SK-N-SH treated with all-trans-retinoic acid at 6 μM for 48 hours (cell line): ENCODE data around the gene LNX2.
A peak's percentile ranks its signal among the peaks of the same experiment; 100 is the strongest.

Source experiments
- ATAC-seq: fragments of 200-7000 bp; cut with Tn5 transposase; 3 replicates; pipeline ENCODE4 v1.9.1; 2020; ENCODE audit warnings: mild to moderate bottlenecking, moderate library complexity
- ARNTL ChIP-seq: fragments of 450-650 bp; formaldehyde crosslinking; IDR thresholded peaks from 2 replicates; pipeline ENCODE4 v1.5.0; 2020; ENCODE audit warnings: low read depth, mild to moderate bottlenecking, moderate library complexity, borderline replicate concordance
- BACH2 ChIP-seq: fragments of 250-450 bp; sonication (Bioruptor Pico); IDR thresholded peaks from 2 replicates; pipeline ENCODE4 v1.9.0; 2021; ENCODE audit warnings: mild to moderate bottlenecking, borderline replicate concordance
- CSDC2 ChIP-seq: fragments of 250-450 bp; sonication (Bioruptor Pico); IDR thresholded peaks from 2 replicates; pipeline ENCODE4 v1.5.0; 2020; ENCODE audit warnings: mild to moderate bottlenecking, moderate library complexity
- ESRRG ChIP-seq: fragments of 250-450 bp; sonication (Bioruptor Pico); IDR thresholded peaks from 2 replicates; pipeline ENCODE4 v1.6.1; 2021; ENCODE audit warnings: mild to moderate bottlenecking
- GLIS3 ChIP-seq: fragments of 250-450 bp; sonication (Bioruptor Pico); IDR thresholded peaks from 2 replicates; pipeline ENCODE4 v1.5.0; 2020; ENCODE audit warnings: mild to moderate bottlenecking, moderate library complexity
- ISL1 ChIP-seq: fragments of 250-450 bp; sonication (Bioruptor Pico); IDR thresholded peaks from 2 replicates; pipeline ENCODE4 v2.1.2; 2022; ENCODE audit warnings: mild to moderate bottlenecking, moderate library complexity
- OSR1 ChIP-seq: fragments of 250-450 bp; sonication (Bioruptor Pico); IDR thresholded peaks from 2 replicates; pipeline ENCODE4 v1.8.0; 2022; ENCODE audit warnings: moderate library complexity, mild to moderate bottlenecking, inconsistent platforms
- SNAI2 ChIP-seq: fragments of 250-450 bp; sonication (Bioruptor Pico); IDR thresholded peaks from 2 replicates; pipeline ENCODE4 v1.5.0; 2020; ENCODE audit warnings: mild to moderate bottlenecking, moderate library complexity
- TCF4 ChIP-seq: fragments of 250-450 bp; sonication (Bioruptor Pico); IDR thresholded peaks from 2 replicates; pipeline ENCODE4 v1.8.0; 2021; ENCODE audit warnings: mild to moderate bottlenecking, moderate library complexity, borderline replicate concordance
- TOX ChIP-seq: fragments of 250-450 bp; sonication (Bioruptor Pico); IDR thresholded peaks from 2 replicates; pipeline ENCODE4 v1.8.0; 2021; ENCODE audit warnings: mild to moderate bottlenecking, moderate library complexity, borderline replicate concordance
- ZC3H10 ChIP-seq: fragments of 250-450 bp; sonication (Bioruptor Pico); IDR thresholded peaks from 2 replicates; pipeline ENCODE4 v1.5.1; 2021; ENCODE audit warnings: mild to moderate bottlenecking, moderate library complexity
- ZFP3 ChIP-seq: fragments of 250-450 bp; sonication (Bioruptor Pico); IDR thresholded peaks from 2 replicates; pipeline ENCODE4 v1.5.0; 2020; ENCODE audit warnings: mild to moderate bottlenecking, moderate library complexity
- ZNF565 ChIP-seq: fragments of 450-650 bp; formaldehyde crosslinking; conservative IDR thresholded peaks from 2 replicates; pipeline ENCODE4 v1.5.0; 2020; ENCODE audit warnings: low read depth, mild to moderate bottlenecking, moderate library complexity
- ZNF70 ChIP-seq: fragments of 450-650 bp; formaldehyde crosslinking; IDR thresholded peaks from 2 replicates; pipeline ENCODE4 v1.5.0; 2020; ENCODE audit warnings: mild to moderate bottlenecking, moderate library complexity
- ZNF8 ChIP-seq: fragments of 450-650 bp; formaldehyde crosslinking; IDR thresholded peaks from 2 replicates; pipeline ENCODE4 v1.5.0; 2020; ENCODE audit warnings: mild to moderate bottlenecking, moderate library complexity
- TF ChIP-seq, protein P1 (sequence below): fragments of 250-450 bp; sonication (Bioruptor Pico); IDR thresholded peaks from 2 replicates; pipeline ENCODE4 v1.8.0; 2020; ENCODE audit warnings: mild to moderate bottlenecking, moderate library complexity, borderline replicate concordance
- TF ChIP-seq, protein P2 (sequence below): fragments of 250-450 bp; sonication (Bioruptor Pico); IDR thresholded peaks from 2 replicates; pipeline ENCODE4 v1.5.1; 2020; ENCODE audit warnings: low read depth, mild to moderate bottlenecking, moderate library complexity
- TF ChIP-seq, protein P3 (sequence below): fragments of 250-450 bp; sonication (Bioruptor Pico); IDR thresholded peaks from 2 replicates; pipeline ENCODE4 v1.8.0; 2021; ENCODE audit warnings: low read depth, mild to moderate bottlenecking, moderate library complexity, borderline replicate concordance
- TF ChIP-seq, protein P4 (sequence below): fragments of 250-450 bp; sonication (Bioruptor Pico); IDR thresholded peaks from 2 replicates; pipeline ENCODE4 v1.5.0; 2020; ENCODE audit warnings: mild to moderate bottlenecking, moderate library complexity
- TF ChIP-seq, protein P5 (sequence below): fragments of 250-450 bp; sonication (Bioruptor Pico); IDR thresholded peaks from 2 replicates; pipeline ENCODE4 v1.5.1; 2021; ENCODE audit warnings: mild to moderate bottlenecking, moderate library complexity

The LNX2 gene

DNA sequence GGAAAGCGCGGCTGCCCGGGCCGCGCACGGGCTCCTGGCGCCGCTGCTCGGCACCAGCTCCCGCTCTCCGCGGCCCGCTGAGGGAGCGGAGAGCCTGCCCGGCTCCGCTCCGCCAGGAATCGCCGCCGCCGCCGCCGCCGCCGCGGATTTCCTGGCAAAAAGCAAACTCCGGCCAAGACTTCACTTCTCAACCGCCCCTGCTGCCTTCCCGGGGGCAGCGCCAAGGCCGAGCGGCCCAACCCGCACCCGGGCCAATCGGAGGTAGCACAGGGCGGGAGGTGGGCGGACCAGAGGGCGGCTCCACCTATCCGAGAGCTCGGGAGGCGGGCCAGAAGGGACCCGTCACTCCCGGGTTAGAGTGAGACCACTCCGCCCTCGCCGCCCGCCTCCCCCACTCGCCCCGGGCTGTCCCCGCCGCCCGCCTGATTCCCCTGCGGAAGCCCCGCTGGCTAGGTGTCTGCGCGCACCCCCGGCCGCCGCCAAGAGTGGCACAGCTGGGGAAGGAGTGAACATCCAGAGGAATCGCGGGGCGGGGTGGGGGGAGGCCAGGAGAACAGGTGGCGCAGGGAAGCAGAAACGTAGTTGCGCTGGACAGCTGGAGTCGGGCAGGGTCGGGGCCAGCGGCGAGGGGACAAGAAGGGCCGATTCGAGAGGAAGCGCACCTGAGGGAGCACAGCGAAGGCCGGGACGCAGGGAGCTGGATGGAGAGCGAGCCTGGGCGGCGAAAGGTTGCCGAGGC lies at the start of gene LNX2:
Gene LNX2, minus strand, starts transcription at position 153 of the 739 bp plus-strand sequence. CDS start 38,826 bp downstream, outside the sequence.
- ATAC-seq: peak; percentile 95
- TF ChIP-seq CSDC2 (CRISPR knock-in tag) (no peak), ISL1 (no peak), ZC3H10 (CRISPR knock-in tag) (no peak), ZNF70 (CRISPR knock-in tag) (no peak), OSR1 (CRISPR knock-in tag) (no peak), TOX (CRISPR knock-in tag) (no peak), GLIS3 (CRISPR knock-in tag) (no peak), ZFP3 (CRISPR knock-in tag) (no peak), SNAI2 (no peak), ZNF565 (no peak)
- TF ChIP-seq, protein P1, sequence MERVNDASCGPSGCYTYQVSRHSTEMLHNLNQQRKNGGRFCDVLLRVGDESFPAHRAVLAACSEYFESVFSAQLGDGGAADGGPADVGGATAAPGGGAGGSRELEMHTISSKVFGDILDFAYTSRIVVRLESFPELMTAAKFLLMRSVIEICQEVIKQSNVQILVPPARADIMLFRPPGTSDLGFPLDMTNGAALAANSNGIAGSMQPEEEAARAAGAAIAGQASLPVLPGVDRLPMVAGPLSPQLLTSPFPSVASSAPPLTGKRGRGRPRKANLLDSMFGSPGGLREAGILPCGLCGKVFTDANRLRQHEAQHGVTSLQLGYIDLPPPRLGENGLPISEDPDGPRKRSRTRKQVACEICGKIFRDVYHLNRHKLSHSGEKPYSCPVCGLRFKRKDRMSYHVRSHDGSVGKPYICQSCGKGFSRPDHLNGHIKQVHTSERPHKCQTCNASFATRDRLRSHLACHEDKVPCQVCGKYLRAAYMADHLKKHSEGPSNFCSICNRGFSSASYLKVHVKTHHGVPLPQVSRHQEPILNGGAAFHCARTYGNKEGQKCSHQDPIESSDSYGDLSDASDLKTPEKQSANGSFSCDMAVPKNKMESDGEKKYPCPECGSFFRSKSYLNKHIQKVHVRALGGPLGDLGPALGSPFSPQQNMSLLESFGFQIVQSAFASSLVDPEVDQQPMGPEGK (CRISPR knock-in tag): no peak
- TF ChIP-seq, protein P2, sequence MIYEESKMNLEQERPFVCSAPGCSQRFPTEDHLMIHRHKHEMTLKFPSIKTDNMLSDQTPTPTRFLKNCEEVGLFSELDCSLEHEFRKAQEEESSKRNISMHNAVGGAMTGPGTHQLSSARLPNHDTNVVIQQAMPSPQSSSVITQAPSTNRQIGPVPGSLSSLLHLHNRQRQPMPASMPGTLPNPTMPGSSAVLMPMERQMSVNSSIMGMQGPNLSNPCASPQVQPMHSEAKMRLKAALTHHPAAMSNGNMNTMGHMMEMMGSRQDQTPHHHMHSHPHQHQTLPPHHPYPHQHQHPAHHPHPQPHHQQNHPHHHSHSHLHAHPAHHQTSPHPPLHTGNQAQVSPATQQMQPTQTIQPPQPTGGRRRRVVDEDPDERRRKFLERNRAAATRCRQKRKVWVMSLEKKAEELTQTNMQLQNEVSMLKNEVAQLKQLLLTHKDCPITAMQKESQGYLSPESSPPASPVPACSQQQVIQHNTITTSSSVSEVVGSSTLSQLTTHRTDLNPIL (CRISPR knock-in tag): no peak
- TF ChIP-seq, protein P3, sequence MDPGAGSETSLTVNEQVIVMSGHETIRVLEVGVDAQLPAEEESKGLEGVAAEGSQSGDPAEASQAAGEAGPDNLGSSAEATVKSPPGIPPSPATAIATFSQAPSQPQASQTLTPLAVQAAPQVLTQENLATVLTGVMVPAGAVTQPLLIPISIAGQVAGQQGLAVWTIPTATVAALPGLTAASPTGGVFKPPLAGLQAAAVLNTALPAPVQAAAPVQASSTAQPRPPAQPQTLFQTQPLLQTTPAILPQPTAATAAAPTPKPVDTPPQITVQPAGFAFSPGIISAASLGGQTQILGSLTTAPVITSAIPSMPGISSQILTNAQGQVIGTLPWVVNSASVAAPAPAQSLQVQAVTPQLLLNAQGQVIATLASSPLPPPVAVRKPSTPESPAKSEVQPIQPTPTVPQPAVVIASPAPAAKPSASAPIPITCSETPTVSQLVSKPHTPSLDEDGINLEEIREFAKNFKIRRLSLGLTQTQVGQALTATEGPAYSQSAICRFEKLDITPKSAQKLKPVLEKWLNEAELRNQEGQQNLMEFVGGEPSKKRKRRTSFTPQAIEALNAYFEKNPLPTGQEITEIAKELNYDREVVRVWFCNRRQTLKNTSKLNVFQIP (CRISPR knock-in tag): no peak
- TF ChIP-seq, protein P4, sequence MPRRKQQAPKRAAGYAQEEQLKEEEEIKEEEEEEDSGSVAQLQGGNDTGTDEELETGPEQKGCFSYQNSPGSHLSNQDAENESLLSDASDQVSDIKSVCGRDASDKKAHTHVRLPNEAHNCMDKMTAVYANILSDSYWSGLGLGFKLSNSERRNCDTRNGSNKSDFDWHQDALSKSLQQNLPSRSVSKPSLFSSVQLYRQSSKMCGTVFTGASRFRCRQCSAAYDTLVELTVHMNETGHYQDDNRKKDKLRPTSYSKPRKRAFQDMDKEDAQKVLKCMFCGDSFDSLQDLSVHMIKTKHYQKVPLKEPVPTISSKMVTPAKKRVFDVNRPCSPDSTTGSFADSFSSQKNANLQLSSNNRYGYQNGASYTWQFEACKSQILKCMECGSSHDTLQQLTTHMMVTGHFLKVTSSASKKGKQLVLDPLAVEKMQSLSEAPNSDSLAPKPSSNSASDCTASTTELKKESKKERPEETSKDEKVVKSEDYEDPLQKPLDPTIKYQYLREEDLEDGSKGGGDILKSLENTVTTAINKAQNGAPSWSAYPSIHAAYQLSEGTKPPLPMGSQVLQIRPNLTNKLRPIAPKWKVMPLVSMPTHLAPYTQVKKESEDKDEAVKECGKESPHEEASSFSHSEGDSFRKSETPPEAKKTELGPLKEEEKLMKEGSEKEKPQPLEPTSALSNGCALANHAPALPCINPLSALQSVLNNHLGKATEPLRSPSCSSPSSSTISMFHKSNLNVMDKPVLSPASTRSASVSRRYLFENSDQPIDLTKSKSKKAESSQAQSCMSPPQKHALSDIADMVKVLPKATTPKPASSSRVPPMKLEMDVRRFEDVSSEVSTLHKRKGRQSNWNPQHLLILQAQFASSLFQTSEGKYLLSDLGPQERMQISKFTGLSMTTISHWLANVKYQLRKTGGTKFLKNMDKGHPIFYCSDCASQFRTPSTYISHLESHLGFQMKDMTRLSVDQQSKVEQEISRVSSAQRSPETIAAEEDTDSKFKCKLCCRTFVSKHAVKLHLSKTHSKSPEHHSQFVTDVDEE (CRISPR knock-in tag): no peak
- TF ChIP-seq, protein P5, sequence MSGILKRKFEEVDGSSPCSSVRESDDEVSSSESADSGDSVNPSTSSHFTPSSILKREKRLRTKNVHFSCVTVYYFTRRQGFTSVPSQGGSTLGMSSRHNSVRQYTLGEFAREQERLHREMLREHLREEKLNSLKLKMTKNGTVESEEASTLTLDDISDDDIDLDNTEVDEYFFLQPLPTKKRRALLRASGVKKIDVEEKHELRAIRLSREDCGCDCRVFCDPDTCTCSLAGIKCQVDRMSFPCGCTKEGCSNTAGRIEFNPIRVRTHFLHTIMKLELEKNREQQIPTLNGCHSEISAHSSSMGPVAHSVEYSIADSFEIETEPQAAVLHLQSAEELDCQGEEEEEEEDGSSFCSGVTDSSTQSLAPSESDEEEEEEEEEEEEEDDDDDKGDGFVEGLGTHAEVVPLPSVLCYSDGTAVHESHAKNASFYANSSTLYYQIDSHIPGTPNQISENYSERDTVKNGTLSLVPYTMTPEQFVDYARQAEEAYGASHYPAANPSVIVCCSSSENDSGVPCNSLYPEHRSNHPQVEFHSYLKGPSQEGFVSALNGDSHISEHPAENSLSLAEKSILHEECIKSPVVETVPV: no peak
- TF ChIP-seq, all 23 proteins: peak for 0

DNA sequence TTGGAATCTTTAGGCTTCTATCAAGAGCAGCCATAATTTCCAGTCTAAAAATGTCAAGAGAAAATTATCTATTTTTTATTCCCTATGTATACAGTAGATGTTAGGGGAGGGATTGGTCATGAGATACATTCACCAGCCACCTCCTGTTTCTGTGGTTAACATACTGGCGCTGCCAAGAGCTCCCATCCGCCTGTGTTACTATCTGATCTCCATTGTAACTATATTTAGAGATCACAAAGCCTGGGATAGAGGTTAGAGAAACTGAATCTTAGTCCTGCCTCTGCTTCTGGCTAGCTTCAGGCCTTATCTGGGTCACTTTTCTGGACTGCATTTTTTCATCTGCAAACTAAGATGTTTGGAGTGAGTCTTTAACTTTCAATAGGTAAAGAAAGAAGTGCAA lies 47.6 kb upstream of the LNX2 start:
- peak; percentile 87 for ATAC-seq
- no peak for TF ChIP-seq BACH2 (CRISPR knock-in tag)
- no peak for TF ChIP-seq ZNF8 (CRISPR knock-in tag)
- no peak for TF ChIP-seq TCF4 (CRISPR knock-in tag)
- TF ChIP-seq TOX (CRISPR knock-in tag): no peak
- TF ChIP-seq, protein P3 (CRISPR knock-in tag): no peak
- TF ChIP-seq, protein P2 (CRISPR knock-in tag): no peak
- no peak for TF ChIP-seq ARNTL (CRISPR knock-in tag)
- TF ChIP-seq, protein P1 (CRISPR knock-in tag): no peak
- no peak for TF ChIP-seq GLIS3 (CRISPR knock-in tag)
- TF ChIP-seq, protein P4 (CRISPR knock-in tag): no peak
- no peak for TF ChIP-seq ZC3H10 (CRISPR knock-in tag)
- TF ChIP-seq ESRRG (CRISPR knock-in tag): no peak
- no peak for TF ChIP-seq ZFP3 (CRISPR knock-in tag)
- TF ChIP-seq OSR1 (CRISPR knock-in tag): no peak
